ENCODE data around the gene DUSP10.

Gene DUSP10

GRCh38 chr1:221729771-221730330 lies 12.0 kb downstream of the DUSP10 start:
- no peak for DNase-seq (ENCODE audit: low spot score)

- DNase-seq (ENCODE audit: low spot score), result no peak
These were observed 13.8 kb downstream of the DUSP10 start for GRCh38 chr1:221728037-221728505.

GRCh38 chr1:221727146-221728036 lies 14.5 kb downstream of the DUSP10 start:
- DNase-seq (ENCODE audit: low spot score), result no peak

- no peak for DNase-seq (ENCODE audit: low spot score)
These were observed 15.9 kb downstream of the DUSP10 start for GRCh38 chr1:221725735-221726672.

GRCh38 chr1:221724931-221725605 lies 16.8 kb downstream of the DUSP10 start:
- no peak for DNase-seq (ENCODE audit: low spot score)

- no peak for DNase-seq (ENCODE audit: low spot score)
These were observed 18.0 kb downstream of the DUSP10 start for GRCh38 chr1:221723848-221724236.

GRCh38 chr1:221723018-221723847 lies 18.7 kb downstream of the DUSP10 start:
- no peak for DNase-seq (ENCODE audit: low spot score)

GRCh38 chr1:221722254-221723017 lies 19.5 kb downstream of the DUSP10 start:
- DNase-seq (ENCODE audit: low spot score), result no peak

- no peak for DNase-seq (ENCODE audit: low spot score)
These were observed 21.3 kb downstream of the DUSP10 start for GRCh38 chr1:221720545-221720944.

- DNase-seq (ENCODE audit: low spot score), result no peak
These were observed 21.9 kb downstream of the DUSP10 start for GRCh38 chr1:221719987-221720386.

GRCh38 chr1:221719278-221719597 lies 22.7 kb downstream of the DUSP10 start:
- no peak for DNase-seq (ENCODE audit: low spot score)

- DNase-seq (ENCODE audit: low spot score), result no peak
These were observed 23.3 kb downstream of the DUSP10 start for GRCh38 chr1:221718381-221719277.

- DNase-seq (ENCODE audit: low spot score), result no peak
These were observed 24.4 kb downstream of the DUSP10 start for GRCh38 chr1:221717485-221717853.

GRCh38 chr1:221716713-221717484 lies 25.0 kb downstream of the DUSP10 start:
- DNase-seq (ENCODE audit: low spot score), result peak; percentile 12

- peak; percentile 49 for DNase-seq (ENCODE audit: low spot score)
These were observed 26.3 kb downstream of the DUSP10 start for GRCh38 chr1:221715321-221716169.

GRCh38 chr1:221714227-221715152 lies 27.4 kb downstream of the DUSP10 start:
- no peak for DNase-seq (ENCODE audit: low spot score)

All from HuH-7 (cell line).